Stimulated activated CD8-positive, alpha-beta memory T cell treated with anti-CD3 and anti-CD28 coated beads, Interleukin-4, amount 100 ng/mL, for 4 hours (primary cell): ENCODE data around the gene OR56A4.

ENCODE experiments used
- DNase-seq, 2 donors: peaks; one replicate each; pipeline ENCODE4 v3.0.0-alpha.2; 2020; ENCODE audit warnings: low read depth in 2 of 2, low spot score in 1 of 2

OR56A4 gene, protein sequence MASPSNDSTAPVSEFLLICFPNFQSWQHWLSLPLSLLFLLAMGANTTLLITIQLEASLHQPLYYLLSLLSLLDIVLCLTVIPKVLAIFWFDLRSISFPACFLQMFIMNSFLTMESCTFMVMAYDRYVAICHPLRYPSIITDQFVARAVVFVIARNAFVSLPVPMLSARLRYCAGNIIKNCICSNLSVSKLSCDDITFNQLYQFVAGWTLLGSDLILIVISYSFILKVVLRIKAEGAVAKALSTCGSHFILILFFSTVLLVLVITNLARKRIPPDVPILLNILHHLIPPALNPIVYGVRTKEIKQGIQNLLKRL

DNA sequence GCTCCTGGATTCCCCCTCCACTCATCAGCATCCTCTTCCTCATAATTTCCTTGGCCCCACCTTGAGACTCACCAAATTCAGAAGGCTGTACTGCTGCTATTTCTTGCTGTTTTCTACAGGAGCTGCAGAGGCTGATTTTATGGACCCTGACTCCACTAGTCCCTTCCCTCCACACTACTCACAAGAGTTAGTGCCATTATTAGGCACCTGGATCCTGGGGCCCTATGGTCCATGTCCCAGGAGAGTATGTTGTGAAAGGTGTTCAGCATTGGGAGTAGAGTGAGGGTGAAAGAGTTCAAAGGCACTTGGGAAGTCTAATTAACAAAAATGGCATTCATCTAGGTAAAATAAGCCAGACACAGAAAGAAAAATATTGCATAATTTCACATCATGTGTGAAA is at the start of gene OR56A4:
TSS of gene OR56A4 (minus strand) at position 101 of the 400 bp plus-strand sequence. CDS start 3,954 bp downstream, outside the sequence.
- no peak for DNase-seq

DNA sequence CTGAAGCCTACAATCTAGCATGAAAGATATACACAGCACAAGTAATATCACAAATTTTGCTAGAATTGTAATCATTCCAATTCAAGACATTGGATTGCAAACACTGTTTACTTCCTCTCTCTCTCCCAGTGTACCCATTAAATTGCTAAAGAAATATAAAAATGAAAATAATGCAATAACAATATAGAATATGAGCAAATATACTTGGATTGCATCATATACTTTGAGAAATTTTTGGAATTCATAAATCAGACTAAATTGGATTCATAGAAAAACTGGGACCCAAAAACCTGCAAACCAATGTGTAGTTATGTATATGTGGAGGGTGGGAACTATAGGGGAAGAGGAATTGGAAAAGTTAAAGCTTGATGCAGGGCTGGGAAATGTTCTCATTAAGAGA is 48.8 kb upstream of the OR56A4 start:
- DNase-seq: no peak

DNA sequence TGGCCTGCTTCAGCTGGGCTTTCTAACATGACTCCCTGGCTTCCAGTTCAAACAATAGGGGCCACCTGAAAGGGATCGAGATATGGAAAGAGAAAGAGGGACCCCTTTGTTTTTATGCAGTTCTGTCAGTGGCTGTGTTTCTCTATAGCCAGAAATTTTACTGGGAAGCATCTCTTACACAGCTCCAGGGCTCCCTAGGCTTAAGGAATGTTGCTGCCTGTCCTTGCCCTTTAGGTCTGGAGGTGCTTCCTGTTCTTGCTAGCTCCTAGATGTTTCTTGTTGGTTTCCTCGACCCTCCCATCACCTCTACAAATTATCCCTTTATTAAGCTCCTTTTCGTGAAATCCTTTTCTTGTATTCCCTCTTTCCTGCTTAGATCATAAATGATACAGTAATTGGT is 45.6 kb upstream of the OR56A4 start:
- DNase-seq: no peak

DNA sequence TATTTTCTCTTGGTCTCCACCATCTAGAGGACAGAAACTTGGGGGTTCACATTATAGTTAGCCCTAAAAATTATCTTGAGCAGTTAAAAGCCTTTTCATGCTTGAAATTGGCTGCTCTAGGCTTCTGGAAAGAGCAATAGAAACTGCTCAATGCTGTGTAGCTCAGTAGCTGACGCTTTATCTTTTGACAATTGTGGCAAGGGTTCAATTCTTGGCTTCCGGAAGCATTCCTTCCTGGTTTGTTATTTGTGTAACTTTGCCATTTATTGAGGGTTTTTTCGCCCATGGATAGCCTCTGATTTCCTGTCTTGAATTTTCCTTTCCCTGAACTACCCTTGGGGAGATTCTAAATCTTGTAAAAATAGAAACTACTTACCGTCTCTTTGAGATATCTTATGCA is 34.1 kb upstream of the OR56A4 start:
- no peak for DNase-seq

DNA sequence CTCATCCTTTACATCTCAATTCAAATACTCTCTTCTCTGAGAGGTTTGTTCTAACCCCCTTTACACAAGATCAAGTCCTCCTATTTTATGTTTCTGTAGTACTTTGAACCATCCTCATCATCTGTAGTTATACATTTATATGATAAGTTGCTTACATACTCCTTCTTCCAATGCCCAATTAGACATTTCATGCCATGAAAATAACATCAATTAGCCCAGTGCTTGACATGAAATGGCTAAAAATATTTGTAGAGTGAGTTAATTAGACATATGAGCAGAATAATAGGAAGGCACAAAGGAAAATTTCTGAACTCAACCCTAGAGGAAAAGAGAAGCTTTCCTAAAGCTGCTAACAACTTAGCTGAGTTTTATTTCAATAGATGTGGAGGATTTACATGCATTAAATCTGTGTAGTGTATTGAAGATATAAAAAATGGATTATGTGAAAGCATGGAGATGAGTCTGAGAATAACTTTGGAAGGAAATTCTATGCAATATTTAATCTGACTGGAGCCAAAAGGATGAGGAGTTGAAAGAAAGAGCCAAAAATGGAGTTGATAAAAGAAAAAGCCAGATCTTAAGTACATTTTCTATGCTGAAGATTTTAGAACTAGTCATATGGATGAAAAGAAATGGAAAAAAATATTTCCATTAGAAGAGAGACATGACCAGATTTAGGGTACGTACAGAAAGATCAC is 24.1 kb upstream of the OR56A4 start, which contains the start of gene OR56A1:
TSS of gene OR56A1 (minus strand) at position 51 of the 698 bp plus-strand sequence. CDS start 3,066 bp downstream, outside the sequence.
- DNase-seq: no peak

DNA sequence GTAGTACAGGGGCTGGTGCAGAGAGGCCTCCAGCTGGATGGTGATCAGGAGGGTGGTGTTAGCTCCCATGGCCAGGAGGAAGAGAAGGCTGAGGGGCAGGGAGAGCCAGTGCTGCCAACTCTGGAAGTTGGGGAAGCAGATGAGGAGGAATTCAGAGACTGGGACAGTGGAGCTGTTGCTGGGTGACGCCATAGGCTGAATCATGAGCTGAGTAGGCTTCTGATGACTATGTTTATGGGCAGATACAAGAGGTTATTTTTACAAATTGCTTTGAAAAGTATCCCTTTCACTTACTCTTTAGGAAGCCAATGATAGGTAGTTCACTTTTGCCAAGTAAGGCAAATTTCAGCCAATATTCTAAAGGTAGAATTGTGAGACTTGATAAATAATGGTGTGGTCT is 20.8 kb upstream of the OR56A4 start:
- DNase-seq: no peak

DNA sequence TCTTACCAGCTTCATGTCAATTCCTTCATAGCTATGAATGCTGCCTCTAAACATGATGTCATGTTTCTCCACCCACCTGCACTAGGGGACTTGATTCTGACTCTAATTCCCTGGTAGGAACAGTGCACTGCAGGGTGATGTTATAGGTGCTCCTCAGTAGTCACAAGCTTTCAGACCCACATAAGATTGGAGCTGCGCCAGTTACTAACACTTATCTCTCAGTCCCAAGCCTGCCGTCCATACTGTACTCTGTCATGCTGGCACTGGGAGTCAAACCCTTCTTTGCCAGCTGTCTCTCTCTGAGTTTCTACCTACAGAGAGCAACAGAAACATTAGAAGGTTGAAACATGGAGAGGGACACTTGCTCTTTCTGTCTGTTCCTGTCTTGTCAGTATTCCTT is 18.3 kb upstream of the OR56A4 start:
- DNase-seq: no peak

DNA sequence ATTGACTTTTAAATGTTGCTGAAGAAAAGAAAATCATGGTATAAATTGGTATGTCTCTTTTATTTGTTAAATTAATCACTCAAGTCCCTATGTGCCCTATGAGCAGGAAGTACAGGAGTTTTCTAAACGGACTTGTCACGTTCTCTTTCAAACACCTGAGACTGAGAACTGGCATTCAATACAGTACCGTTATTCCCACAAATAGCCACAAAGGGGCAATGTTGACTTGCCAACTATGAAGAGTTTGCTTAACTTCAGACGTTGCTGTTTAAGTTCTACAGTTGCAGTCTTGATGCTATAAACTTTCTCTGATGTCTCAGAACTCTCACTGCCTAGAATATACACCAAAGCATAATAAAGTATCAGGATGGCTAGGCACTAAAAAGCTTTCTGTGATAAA is 16.2 kb upstream of the OR56A4 start:
- no peak for DNase-seq

DNA sequence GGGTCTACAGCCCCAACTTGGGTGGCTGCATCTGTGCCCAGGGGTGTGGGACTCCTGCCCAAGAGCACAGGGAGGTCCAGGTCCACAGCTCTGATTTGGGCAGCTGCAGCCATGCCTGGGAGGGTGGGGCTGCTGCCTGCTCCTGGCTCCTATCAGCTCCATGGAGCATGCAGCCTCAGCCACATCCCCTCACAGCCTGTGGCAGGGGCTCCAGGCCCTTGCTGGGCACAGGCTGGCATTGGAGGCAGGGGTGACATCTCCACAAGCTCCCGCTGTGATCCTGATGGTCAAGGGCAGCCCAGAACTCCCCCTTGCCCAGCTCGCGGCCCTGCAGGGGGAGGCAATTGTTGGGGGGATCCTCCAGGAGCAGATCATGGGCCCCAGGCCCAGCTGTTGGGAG is 6.3 kb upstream of the OR56A4 start:
- DNase-seq: no peak

DNA sequence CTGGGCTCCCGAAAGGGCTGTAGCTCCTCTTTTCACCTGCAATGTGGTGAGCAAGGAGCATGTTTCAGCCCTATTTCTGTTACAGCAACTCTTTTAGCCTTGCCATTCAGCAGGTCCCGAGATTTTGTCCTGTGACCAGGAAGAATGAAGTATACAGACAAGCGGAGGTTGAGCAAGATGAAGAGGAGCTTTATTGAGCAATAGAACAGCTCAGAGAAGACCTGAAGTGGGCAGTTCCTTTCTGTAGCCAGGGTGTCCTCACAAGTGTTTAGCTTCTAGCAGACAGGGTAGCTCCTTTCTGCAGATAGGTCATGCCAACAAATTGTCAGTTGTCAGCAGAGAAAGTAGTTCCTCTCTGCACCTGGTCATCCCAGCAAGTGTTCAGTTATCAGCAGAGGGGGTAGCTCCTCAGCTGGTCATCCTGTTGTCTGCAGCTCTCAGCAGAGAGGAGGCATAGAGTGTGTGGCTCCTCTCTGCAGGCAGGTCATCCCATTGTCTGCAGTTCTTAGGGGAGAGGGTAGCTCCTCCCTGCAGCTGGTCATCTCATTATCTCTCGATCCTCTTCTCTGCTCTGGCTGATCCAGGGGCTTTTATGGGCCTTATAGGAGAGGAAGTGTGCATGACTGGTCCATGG is 5.4 kb upstream of the OR56A4 start:
- DNase-seq: no peak

DNA sequence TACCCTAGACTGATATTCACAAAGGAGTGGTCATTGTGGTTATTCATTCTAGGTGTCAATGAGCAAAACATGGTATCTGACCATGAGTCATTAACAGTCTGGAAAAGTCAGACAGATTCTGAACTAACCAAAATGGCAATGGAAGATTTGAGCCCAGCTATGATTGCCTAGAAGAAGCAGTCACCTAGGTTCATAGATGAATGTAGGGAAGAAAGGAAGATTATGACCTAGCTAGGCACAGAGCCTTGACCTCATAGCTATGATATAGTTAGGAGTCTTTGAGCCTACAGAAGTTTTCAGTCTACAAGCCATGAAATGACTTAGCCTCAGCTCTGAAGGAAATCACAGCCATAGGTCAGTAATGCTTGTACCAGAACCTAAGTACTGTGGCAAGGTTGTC is 351 bp downstream of the OR56A4 start:
- no peak for DNase-seq

DNA sequence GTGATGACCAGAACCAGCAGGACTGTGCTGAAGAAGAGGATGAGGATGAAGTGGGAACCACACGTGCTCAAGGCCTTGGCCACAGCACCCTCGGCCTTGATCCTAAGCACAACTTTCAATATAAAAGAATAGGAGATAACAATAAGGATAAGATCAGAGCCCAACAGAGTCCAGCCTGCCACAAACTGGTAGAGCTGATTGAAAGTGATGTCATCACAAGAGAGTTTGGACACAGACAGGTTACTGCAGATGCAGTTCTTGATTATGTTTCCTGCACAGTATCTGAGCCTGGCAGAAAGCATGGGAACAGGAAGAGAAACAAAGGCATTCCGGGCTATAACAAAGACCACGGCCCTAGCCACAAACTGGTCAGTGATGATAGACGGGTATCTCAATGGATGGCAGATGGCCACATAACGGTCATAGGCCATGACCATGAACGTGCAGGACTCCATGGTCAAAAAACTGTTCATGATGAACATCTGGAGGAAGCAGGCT is 4.5 kb downstream of the OR56A4 start:
- no peak for DNase-seq

DNA sequence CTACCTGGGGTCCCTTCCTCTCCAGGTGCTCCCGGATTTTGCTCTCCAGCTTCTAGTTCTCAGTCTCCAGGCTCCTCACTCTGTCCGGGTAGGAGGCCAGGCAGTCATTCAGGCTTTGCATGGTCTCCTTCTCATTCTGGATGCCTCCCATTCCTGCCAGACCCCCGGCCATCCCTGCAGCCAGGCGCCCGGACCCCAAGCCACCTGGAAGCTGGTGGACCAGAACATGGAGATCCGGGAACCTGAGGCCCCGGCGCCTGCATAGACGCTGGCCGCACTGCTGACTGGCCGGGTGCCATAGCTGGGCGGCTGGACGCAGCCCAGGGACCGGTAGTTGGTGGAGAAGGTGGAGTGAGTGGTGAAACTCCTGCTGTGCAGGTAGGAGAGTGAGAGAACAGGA is 12.0 kb downstream of the OR56A4 start:
- no peak for DNase-seq

DNA sequence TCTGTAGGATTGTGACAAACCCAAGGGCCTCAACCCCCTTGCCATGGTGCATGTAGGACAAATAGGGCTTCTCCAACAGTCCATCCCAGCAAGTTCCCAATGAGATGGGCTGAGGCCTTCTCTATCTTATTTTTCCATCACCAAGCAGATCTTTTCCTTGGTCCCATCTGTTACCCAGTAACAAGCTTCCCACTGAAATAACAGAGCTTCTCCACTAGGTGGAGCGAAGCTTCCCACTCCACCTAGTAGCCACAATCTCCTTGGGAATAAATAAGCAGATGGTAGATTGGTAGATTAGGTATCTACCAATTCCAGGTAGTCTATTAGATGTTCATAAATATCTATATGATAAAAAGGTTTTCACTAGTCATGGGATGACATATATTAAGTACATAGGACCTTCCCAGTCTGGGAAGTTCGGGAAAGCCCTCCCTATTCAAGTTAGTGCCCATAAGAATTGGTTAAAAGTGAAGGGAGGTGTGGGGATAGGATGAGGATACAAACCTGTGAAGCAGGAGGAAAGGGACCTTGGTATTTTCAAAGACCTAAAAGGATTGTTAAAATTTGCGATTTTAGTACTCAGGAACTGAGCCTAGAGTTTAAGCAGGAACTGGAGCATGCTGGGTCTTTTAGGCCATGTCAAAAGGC is 14.0 kb downstream of the OR56A4 start:
- DNase-seq: no peak

DNA sequence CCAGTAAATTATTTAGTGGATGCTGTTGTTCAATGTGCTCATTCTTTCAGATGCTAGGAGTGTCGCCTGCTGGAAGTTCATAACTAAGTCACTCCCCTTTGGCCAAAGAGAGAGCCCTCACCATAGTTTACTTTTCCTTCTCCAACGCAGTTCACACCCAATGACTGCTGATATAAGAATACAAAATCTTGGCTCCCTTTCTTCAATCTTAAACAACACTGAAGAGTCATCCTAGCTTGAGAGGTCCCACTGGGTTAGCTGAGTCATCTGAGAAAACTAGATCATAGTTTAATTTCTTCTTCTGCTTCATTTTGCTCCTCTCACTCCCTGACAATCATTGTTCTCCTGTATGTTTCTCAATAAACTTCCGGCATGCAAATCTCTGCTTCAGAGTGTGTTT is 14.6 kb downstream of the OR56A4 start:
- no peak for DNase-seq

DNA sequence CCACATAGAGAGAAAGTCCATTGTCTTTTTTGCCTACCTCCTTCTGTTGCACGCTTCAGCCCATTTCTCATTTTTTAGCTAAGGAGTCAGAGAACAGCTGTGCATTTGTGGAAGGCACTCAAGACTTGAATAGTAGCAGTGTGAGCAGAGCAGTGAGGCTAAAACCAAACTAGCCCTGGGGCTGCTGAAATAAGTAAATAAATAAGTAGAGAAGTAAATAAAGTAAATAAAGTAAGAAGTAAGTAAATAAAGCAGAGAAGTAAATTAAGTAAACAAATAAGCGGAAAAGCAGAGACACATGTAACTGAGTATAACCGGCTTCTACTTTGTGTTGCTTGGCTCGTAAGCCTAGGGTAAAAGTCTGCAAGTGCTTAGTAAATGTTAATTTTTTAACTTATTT is 17.5 kb downstream of the OR56A4 start:
- no peak for DNase-seq

DNA sequence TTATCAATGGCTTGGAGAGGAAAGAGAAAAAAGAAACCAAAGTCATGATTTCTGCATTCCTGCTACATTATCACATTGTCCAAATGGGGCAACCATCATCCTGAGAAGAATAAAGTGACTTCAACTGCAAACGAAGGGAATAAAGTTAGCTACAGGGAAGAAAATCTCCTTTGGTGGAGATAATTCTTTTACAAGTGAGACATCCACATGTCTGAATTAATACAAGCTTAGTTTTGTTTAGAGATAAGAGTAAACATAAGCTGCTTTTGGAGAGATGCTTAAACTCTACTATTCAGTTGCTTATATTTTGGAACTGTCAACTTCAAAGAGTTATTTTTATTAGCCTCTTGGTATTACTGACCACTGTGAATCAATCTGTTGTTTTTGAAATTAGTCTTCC is 19.9 kb downstream of the OR56A4 start, which contains the start of gene OR52L1:
TSS of gene OR52L1 (minus strand) at position 101 of the 400 bp plus-strand sequence. CDS start at position 46, 55 bp downstream.
- no peak for DNase-seq

DNA sequence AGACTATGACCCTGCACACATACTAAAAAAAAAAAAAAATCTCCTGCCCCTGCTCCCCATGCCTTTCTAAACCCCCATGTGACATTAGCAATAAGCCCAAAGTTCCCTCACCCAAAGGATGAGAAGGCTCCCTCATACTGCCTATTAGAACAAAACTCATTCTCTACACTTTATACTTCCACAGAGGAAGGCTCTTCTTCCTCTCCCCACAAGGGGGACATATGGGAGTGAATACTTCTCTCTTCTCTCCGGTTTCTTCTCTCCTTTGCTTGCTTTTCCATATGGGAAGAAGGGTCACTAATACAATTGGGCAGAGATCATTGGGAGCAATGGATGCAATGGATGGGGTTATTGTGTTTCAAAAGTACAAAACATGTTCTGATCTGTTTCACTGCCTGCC is 23.3 kb downstream of the OR56A4 start:
- no peak for DNase-seq

DNA sequence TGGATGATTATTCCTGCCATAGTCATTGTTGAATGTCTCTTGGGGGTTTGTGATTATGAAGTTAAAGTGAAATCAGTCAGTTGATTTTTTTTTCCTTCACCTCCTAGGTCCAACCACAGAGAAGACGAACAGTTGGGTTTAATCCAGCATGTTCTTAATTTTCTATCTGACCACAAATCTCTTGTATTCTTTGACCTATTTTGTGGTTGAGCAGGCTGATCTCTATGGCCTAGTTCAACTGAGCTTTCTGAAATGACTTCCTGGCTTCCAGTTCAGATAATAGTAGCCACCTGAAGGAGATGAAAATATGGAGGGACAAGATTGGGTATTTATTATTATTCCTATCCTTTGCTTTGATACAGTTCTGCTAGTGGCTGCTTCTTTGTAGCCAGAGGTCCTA is 33.2 kb downstream of the OR56A4 start:
- DNase-seq: no peak

DNA sequence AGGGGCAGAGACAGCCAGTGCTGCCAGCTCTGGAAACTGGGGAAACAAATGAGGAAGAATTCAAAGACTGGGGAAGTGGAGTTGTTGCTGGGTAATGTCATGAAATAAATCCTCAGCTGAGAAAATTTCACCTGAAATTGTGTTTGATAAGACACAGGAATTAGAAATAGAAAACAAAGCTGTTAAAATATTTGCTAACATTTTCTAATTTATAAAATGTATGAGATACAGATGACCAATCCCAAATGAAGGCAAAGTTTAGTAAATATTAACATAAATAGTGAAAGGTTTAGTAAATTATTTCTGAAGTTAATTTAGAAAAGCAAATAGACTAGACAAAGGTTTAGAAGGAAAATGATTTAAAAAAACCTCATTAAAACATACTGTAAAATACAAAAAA is 38.4 kb downstream of the OR56A4 start, which contains the start of gene OR56A5:
TSS of gene OR56A5 (minus strand) at position 101 of the 400 bp plus-strand sequence. CDS start at position 101, 0 bp downstream.
- no peak for DNase-seq

DNA sequence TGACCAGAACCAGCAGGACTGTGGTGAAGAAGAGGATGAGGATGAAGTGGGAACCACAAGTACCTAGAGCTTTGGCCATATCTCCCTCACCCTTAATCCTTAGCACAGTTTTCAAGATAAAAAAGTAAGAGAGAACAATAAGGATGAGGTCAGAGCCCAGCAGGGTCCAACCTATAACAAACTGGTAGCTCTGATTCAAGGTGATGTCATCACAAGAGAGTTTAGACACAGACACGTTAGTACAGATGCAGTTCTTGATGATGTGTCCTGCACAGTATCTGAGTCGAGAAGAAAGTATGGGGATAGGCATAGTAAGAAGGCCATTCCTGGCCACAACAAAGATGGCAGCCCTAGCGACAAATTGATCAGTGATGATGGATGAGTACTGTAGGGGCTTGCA is 39.0 kb downstream of the OR56A4 start:
- DNase-seq: no peak
